Lung (tissue), 12 donors: Measurements from ENCODE around the gene TMEM107. TPM values are rescaled to one million over a fixed set of nuclear protein-coding genes. Genes with fewer than 3 reads are reported as not detected.

Experiments
- ATAC-seq: fragments of 200-7000 bp; cut with Tn5 transposase; one replicate; pipeline ENCODE4 v1.9.1; 2020; ENCODE audit warnings: moderate number of reproducible peaks; ENCODE audit not compliant: insufficient read depth, low FRiP score
- DNase-seq, 3 donors: peaks; one replicate each; pipeline ENCODE4 v3.0.0-alpha.2; 2013 to 2017
- H3K27ac ChIP-seq, 2 donors: one replicate each; pipeline ENCODE4 v1.5.1; 2013; ENCODE audit warnings: mild to moderate bottlenecking in 2 of 2, moderate library complexity in 2 of 2, control low read depth in 1 of 2, inconsistent platforms in 1 of 2, low read depth in 1 of 2, low read length in 1 of 2
- H3K27me3 ChIP-seq, 3 donors: one replicate each; pipeline ENCODE4 v1.5.1; 2013; ENCODE audit warnings: low read length in 2 of 3; ENCODE audit not compliant: control insufficient read depth in 3 of 3, insufficient read depth in 3 of 3
- H3K36me3 ChIP-seq, 4 donors: one replicate each; pipeline ENCODE4 v1.5.1; 2013; ENCODE audit warnings: low read length in 4 of 4, mild to moderate bottlenecking in 1 of 4, moderate library complexity in 1 of 4; ENCODE audit not compliant: control insufficient read depth in 4 of 4, insufficient read depth in 4 of 4
- H3K4me1 ChIP-seq, 5 donors: one replicate each; pipeline ENCODE4 v1.5.1; 2013; ENCODE audit warnings: low read length in 5 of 5, mild to moderate bottlenecking in 2 of 5, moderate library complexity in 1 of 5; ENCODE audit not compliant: control insufficient read depth in 5 of 5, insufficient read depth in 5 of 5
- H3K4me3 ChIP-seq: one replicate; pipeline ENCODE4 v1.5.1; 2013; ENCODE audit warnings: mild to moderate bottlenecking, control low read depth, moderate library complexity
- H3K9ac ChIP-seq, 2 donors: one replicate each; pipeline ENCODE4 v1.5.1; 2013; ENCODE audit warnings: low read length in 2 of 2, control low read depth in 1 of 2; ENCODE audit not compliant: insufficient read depth in 1 of 2
- H3K9me3 ChIP-seq, 4 donors: one replicate each; pipeline ENCODE4 v1.5.1; 2013; ENCODE audit warnings: low read length in 3 of 4, mild to moderate bottlenecking in 1 of 4, moderate library complexity in 1 of 4; ENCODE audit not compliant: control insufficient read depth in 4 of 4, insufficient read depth in 3 of 4
- CTCF ChIP-seq: IDR thresholded peaks from 2 replicates; pipeline ENCODE4 v1.5.1; 2012; ENCODE audit warnings: mild to moderate bottlenecking; ENCODE audit errors: control extremely low read depth, extremely low read depth
- WGBS, 2 donors: extraction: QIAGEN DNeasy Blood & Tissue Kit; methylation state at CpG; one replicate each; pipeline ENCODE4 v1.1.7; 2013; 5-methylcytosine and 5-hydroxymethylcytosine counted together
- polyA plus RNA-seq, 2 donors: library from polyadenylated mRNA; stranded (reverse); fragments of 200-250 nt; gene quantifications; one replicate each; pipeline ENCODE4 v1.2.1, GENCODE V29; 2013
- total RNA-seq, 2 donors: library from RNA; depleted of rRNA in 1 of 2; stranded (reverse); fragments of >200 nt in 1 of 2; gene quantifications; one replicate each; pipeline ENCODE4 v1.2.1, GENCODE V29; 2014 to 2021
- donor health status: control.
- donor health status: control.
- donor health status: Bipolar disorder and iron deficiency.
- donor health status: healthy.
- donor health status: DM: yes; HTN: yes; CAD: no.

Gene TMEM107
- total and polyA plus RNA-seq, 4 donors: 13.2 to 33.1 (median 21.7) TPM

GRCh38 chr17:8160741-8161221 lies 15.4 kb downstream of the TMEM107 start:
- Histone ChIP-seq H3K27ac (peak overlapping the region; percentile 6 to 30), H3K9ac (no peak overlapping the region), H3K36me3 (peaks cover 3 to 26% (median 14%) of the 10 kb centered on the region in 4 donors), H3K27me3 (no peaks in the 10 kb centered on the region), H3K4me1 (peaks cover 10 to 46% (median 22%) of the 10 kb centered on the region in 5 donors), H3K9me3 (no peaks in the 10 kb centered on the region), H3K4me3 (no peak overlapping the region)
- TF ChIP-seq CTCF: no peak
- WGBS, 2 donors: 56 to 60% methylated on average over 5 of the region's 5 CpGs
- DNase-seq (no peak), ATAC-seq (no peak)

- no peaks in the 10 kb centered on the region for H3K9me3 ChIP-seq
- peaks cover 3 to 26% (median 14%) of the 10 kb centered on the region in 4 donors for H3K36me3 ChIP-seq
- no peak overlapping the region for H3K4me3 ChIP-seq
- no peak for DNase-seq
- no peak overlapping the region for H3K27ac ChIP-seq
- TF ChIP-seq CTCF: no peak
- 64 to 68% methylated on average over 3 to 4 of the region's 4 CpGs for WGBS, 2 donors
- peaks cover 10 to 52% (median 28%) of the 10 kb centered on the region in 5 donors for H3K4me1 ChIP-seq
- no peak overlapping the region for H3K9ac ChIP-seq
- H3K27me3 ChIP-seq: no peaks in the 10 kb centered on the region
- no peak for ATAC-seq
Measured at GRCh38 chr17:8160224-8160577, 16.0 kb downstream of the TMEM107 start.

- Histone ChIP-seq H3K36me3 (peaks cover 3 to 26% (median 14%) of the 10 kb centered on the region in 4 donors), H3K9me3 (no peaks in the 10 kb centered on the region), H3K4me3 (no peak overlapping the region), H3K27me3 (no peaks in the 10 kb centered on the region), H3K27ac (no peak overlapping the region), H3K4me1 (peaks cover 10 to 53% (median 29%) of the 10 kb centered on the region in 5 donors), H3K9ac (no peak overlapping the region)
- DNase-seq: no peak
- TF ChIP-seq CTCF: no peak
- no peak for ATAC-seq
- WGBS, 2 donors: 75 to 89% methylated on average over 4 of the region's 4 CpGs
Measured at GRCh38 chr17:8159459-8160223, 16.5 kb downstream of the TMEM107 start.
